Osteoblast (primary cell): Measurements from ENCODE around the gene MUC5B. TPM values are rescaled to one million over a fixed set of nuclear protein-coding genes. Genes with fewer than 3 reads are reported as not detected.
A peak's percentile ranks its signal among the peaks of the same experiment; 100 is the strongest.
"Not testable (repeated sequence)": the region's sequence is repeated elsewhere in the genome, so short reads cannot be mapped to it uniquely, and the experiment has no call there.

Experiments used
- DNase-seq: peaks from one replicate; pipeline ENCODE4 v3.0.0; 2011; ENCODE audit warnings: low spot score, mixed read lengths; ENCODE audit not compliant: insufficient read length; ENCODE audit errors: missing footprints
- H2AFZ ChIP-seq: 2 replicates; pipeline ENCODE4 v1.6.0; 2011; ENCODE audit warnings: mild to moderate bottlenecking, low read length
- H3K27ac ChIP-seq: 2 replicates; pipeline ENCODE4 v1.5.1; 2011; ENCODE audit warnings: mild to moderate bottlenecking, low read depth, low read length, moderate library complexity
- H3K27me3 ChIP-seq: 2 replicates; pipeline ENCODE4 v1.6.0; 2012; ENCODE audit warnings: mild to moderate bottlenecking, control low read depth, inconsistent platforms, low read length, moderate library complexity; ENCODE audit not compliant: insufficient read depth
- H3K36me3 ChIP-seq: 2 replicates; pipeline ENCODE4 v1.5.1; 2011; ENCODE audit warnings: mild to moderate bottlenecking, low read length, control low read depth, moderate library complexity; ENCODE audit not compliant: insufficient read depth
- H3K4me1 ChIP-seq: 2 replicates; pipeline ENCODE4 v1.5.1; 2011; ENCODE audit warnings: mild to moderate bottlenecking, low read length, control low read depth, moderate library complexity; ENCODE audit not compliant: insufficient read depth
- H3K4me2 ChIP-seq: 2 replicates; pipeline ENCODE4 v1.6.0; 2011; ENCODE audit warnings: mild to moderate bottlenecking, low read length; ENCODE audit not compliant: insufficient read depth
- H3K4me3 ChIP-seq: fragments of 200-600 bp; sonication (generic); 3 replicates; pipeline ENCODE4 v1.5.1; 2012; ENCODE audit warnings: mild to moderate bottlenecking, low read length, inconsistent platforms; ENCODE audit not compliant: insufficient read depth
- H3K79me2 ChIP-seq: 2 replicates; pipeline ENCODE4 v1.6.0; 2012; ENCODE audit warnings: mild to moderate bottlenecking, low read length, control low read depth, inconsistent platforms; ENCODE audit not compliant: insufficient read depth
- H3K9me3 ChIP-seq: 2 replicates; pipeline ENCODE4 v1.5.1; 2011; ENCODE audit warnings: low read depth, low read length, control low read depth
- H4K20me1 ChIP-seq: 2 replicates; pipeline ENCODE4 v1.6.0; 2012; ENCODE audit warnings: mild to moderate bottlenecking, low read length, control low read depth; ENCODE audit not compliant: insufficient read depth
- total RNA-seq: library from RNA; depleted of rRNA; stranded (reverse); fragments of >200 nt; gene quantifications from 2 replicates; pipeline ENCODE4 v1.2.3, GENCODE V29; 2012
- TF ChIP-seq, protein P1 (sequence below): IDR thresholded peaks from 2 replicates; pipeline ENCODE4 v1.5.1; 2011; ENCODE audit warnings: mild to moderate bottlenecking, low read depth, low read length, moderate library complexity; ENCODE audit errors: extremely low read depth

MUC5B gene, protein sequence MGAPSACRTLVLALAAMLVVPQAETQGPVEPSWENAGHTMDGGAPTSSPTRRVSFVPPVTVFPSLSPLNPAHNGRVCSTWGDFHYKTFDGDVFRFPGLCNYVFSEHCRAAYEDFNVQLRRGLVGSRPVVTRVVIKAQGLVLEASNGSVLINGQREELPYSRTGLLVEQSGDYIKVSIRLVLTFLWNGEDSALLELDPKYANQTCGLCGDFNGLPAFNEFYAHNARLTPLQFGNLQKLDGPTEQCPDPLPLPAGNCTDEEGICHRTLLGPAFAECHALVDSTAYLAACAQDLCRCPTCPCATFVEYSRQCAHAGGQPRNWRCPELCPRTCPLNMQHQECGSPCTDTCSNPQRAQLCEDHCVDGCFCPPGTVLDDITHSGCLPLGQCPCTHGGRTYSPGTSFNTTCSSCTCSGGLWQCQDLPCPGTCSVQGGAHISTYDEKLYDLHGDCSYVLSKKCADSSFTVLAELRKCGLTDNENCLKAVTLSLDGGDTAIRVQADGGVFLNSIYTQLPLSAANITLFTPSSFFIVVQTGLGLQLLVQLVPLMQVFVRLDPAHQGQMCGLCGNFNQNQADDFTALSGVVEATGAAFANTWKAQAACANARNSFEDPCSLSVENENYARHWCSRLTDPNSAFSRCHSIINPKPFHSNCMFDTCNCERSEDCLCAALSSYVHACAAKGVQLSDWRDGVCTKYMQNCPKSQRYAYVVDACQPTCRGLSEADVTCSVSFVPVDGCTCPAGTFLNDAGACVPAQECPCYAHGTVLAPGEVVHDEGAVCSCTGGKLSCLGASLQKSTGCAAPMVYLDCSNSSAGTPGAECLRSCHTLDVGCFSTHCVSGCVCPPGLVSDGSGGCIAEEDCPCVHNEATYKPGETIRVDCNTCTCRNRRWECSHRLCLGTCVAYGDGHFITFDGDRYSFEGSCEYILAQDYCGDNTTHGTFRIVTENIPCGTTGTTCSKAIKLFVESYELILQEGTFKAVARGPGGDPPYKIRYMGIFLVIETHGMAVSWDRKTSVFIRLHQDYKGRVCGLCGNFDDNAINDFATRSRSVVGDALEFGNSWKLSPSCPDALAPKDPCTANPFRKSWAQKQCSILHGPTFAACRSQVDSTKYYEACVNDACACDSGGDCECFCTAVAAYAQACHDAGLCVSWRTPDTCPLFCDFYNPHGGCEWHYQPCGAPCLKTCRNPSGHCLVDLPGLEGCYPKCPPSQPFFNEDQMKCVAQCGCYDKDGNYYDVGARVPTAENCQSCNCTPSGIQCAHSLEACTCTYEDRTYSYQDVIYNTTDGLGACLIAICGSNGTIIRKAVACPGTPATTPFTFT (N-terminal part only)
- not detected in 2 replicates for total RNA-seq

DNA sequence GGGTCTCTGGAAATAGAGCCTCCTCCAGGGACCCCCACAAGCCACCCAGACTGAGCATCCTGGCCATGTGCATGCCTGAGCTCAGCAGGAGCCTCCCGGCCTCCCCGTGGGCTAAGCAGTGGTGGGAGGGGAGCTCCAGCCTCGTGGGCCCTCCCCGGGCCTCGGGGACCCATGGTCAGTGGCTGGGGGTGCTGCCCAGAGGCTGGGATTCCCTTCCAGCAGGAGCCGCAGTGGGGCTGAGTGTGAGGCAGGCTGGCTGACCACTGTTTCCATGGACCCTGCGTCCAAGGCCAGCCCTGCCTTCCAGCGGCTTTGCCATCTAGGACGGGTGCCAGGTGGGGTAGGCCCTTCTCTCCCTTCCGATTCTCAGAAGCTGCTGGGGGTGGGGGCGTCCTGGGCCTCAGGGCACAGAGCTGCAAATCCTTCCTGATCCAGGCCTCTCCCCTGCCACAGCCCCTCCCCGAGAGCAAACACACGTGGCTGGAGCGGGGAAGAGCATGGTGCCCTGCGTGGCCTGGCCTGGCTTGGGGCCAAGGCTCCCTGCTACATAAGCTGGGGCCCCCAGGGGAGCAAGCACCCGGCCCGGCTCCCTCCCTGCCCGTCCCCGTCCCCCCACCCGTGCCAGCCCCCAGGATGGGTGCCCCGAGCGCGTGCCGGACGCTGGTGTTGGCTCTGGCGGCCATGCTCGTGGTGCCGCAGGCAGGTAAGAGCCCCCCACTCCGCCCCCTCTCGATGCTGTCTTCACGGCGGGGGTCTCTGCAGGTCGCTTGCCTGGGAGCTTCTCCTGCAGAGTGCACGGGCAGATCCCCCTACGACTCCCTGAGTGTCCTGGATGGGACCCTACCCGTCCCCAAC, at the start of gene MUC5B:
Gene MUC5B, plus strand, starts transcription at position 576 of the 855 bp plus-strand sequence. Its CDS starts 58 bp downstream, at position 634.
- no peak within 1 kb of the TSS for H2AFZ ChIP-seq
- H3K79me2 ChIP-seq = no peaks in the 10 kb centered on the region
- H3K4me2 ChIP-seq = no peak within 1 kb of the TSS
- H3K4me1 ChIP-seq = no peaks in the 10 kb centered on the region
- H4K20me1 ChIP-seq = no peaks in the 10 kb centered on the region
- no peaks in the 10 kb centered on the region for H3K9me3 ChIP-seq
- no peaks in the 10 kb centered on the region for H3K27me3 ChIP-seq
- peak; percentile 85 for DNase-seq
- TF ChIP-seq, protein P1, sequence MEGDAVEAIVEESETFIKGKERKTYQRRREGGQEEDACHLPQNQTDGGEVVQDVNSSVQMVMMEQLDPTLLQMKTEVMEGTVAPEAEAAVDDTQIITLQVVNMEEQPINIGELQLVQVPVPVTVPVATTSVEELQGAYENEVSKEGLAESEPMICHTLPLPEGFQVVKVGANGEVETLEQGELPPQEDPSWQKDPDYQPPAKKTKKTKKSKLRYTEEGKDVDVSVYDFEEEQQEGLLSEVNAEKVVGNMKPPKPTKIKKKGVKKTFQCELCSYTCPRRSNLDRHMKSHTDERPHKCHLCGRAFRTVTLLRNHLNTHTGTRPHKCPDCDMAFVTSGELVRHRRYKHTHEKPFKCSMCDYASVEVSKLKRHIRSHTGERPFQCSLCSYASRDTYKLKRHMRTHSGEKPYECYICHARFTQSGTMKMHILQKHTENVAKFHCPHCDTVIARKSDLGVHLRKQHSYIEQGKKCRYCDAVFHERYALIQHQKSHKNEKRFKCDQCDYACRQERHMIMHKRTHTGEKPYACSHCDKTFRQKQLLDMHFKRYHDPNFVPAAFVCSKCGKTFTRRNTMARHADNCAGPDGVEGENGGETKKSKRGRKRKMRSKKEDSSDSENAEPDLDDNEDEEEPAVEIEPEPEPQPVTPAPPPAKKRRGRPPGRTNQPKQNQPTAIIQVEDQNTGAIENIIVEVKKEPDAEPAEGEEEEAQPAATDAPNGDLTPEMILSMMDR = no peak
- H3K4me3 ChIP-seq = no peak within 1 kb of the TSS
- H3K36me3 ChIP-seq = no peaks in the 10 kb centered on the region
- H3K27ac ChIP-seq = no peak within 1 kb of the TSS

DNA sequence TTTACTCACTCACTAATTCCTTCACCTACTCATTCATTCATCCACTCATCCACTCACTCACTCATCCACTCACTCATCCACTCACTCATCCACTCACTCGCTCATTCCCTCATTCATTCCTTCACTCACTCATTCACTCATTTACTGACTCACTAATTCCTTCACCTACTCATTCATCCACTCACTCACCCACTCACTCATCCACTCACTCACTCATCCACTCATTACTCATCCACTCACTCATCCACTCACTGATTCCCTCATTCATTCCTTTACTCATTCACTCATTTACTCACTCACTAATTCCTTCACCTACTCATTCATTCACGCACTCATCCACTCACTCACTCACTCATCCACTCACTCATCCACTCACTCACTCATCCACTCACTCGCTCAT, 49.5 kb upstream of the MUC5B start:
- H3K9me3 ChIP-seq, H3K4me1 ChIP-seq, H4K20me1 ChIP-seq, H3K4me3 ChIP-seq, H3K4me2 ChIP-seq, H2AFZ ChIP-seq, H3K27me3 ChIP-seq, H3K36me3 ChIP-seq, H3K27ac ChIP-seq, H3K79me2 ChIP-seq, DNase-seq: not testable (repeated sequence)

DNA sequence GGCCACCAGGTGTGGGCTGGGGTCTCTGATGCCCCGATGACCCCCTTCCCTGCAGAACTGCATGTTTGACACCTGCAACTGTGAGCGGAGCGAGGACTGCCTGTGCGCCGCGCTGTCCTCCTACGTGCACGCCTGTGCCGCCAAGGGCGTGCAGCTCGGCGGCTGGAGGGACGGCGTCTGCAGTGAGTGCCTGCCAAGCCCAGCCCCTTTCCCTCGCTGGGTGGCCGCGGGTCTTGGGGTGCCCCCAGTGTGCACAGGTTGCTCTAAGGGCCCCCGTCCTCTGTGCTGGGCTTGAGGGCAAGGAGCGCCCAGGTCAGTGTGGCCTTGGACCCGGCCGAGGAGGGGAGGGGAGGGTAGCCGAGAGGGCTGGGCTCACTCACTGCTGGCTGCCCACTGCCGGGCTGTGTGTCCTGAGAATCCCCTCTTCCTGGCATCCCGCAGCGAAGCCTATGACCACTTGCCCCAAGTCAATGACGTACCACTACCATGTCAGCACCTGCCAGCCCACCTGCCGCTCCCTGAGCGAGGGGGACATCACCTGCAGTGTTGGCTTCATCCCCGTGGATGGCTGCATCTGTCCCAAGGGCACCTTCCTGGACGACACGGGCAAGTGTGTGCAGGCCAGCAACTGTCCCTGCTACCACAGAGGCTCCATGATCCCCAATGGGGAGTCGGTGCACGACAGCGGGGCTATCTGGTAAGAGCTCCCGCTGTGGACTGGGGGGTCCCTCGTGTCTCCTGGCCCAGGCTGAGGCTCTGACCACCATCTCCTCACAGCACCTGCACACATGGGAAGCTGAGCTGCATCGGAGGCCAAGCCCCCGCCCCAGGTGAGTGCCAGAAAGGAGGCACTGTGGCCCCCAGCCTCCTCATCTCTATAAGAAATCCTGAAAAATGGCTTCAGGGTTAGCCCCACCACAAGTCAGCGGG, 48.2 kb upstream of the MUC5B start:
- H3K27ac ChIP-seq = no peak overlapping the region
- H3K4me2 ChIP-seq = no peak overlapping the region
- no peaks in the 10 kb centered on the region for H3K9me3 ChIP-seq
- no peaks in the 10 kb centered on the region for H3K36me3 ChIP-seq
- H3K4me1 ChIP-seq = no peaks in the 10 kb centered on the region
- no peak overlapping the region for H3K4me3 ChIP-seq
- H3K79me2 ChIP-seq = no peaks in the 10 kb centered on the region
- TF ChIP-seq, protein P1 = no peak
- no peaks in the 10 kb centered on the region for H3K27me3 ChIP-seq
- DNase-seq = no peak
- H2AFZ ChIP-seq = no peak overlapping the region
- no peaks in the 10 kb centered on the region for H4K20me1 ChIP-seq
